RWPE1 (cell line): ENCODE results near the gene PDSS2.

Source experiments
- CTCF ChIA-PET: fragments of 350-600 bp; sonication (Branson Sonifier 250); formaldehyde crosslinking; extraction: SDS; loops from one replicate; lab custom pipeline; 2021; lab: Yijun Ruan, JAX
- POLR2A ChIA-PET: fragments of 400-600 bp; formaldehyde crosslinking; extraction: SDS; loops from one replicate; lab custom pipeline; 2020; ENCODE audit warnings: antibody characterized with exemption; ENCODE audit not compliant: low non-redundant PET; lab: Yijun Ruan, JAX
- DNase-seq: peaks from one replicate; pipeline ENCODE4 v3.0.0; 2012; ENCODE audit warnings: low spot score
- H3K27ac ChIP-seq: fragments of 450-650 bp; 2 replicates; pipeline ENCODE4 v1.5.1; 2017
- CTCF ChIP-seq: fragments of 450-650 bp; conservative IDR thresholded peaks from 2 replicates; pipeline ENCODE4 v1.5.1; 2017; ENCODE audit warnings: low read depth, mild to moderate bottlenecking

PDSS2 gene

GRCh38 chr6:107421696-107422256 is 37.6 kb downstream of the PDSS2 start:
- TF ChIP-seq CTCF = no peak
- no peak overlapping the region for H3K27ac ChIP-seq
- ChIA-PET POLR2A (no interaction called here), CTCF (no interaction called here)
- no peak for DNase-seq

GRCh38 chr6:107419733-107420132 is 39.6 kb downstream of the PDSS2 start:
- POLR2A ChIA-PET = no interaction called here
- no peak for DNase-seq
- TF ChIP-seq CTCF = no peak

GRCh38 chr6:107418118-107418517 is 41.2 kb downstream of the PDSS2 start:
- no peak for DNase-seq
- POLR2A ChIA-PET = no interaction called here
- CTCF ChIA-PET = interaction anchor here (0.7 kb wide), 1 partner anchor 185 kb away, joined by 3 read pairs; no protein-coding TSS in a partner anchor
- H3K27ac ChIP-seq = no peak overlapping the region
- TF ChIP-seq CTCF = no peak

More at GRCh38 chr6:107419733-107420132, 39.6 kb downstream of the PDSS2 start:
- CTCF ChIA-PET = no interaction called here
- no peak overlapping the region for H3K27ac ChIP-seq

- ChIA-PET POLR2A (no interaction called here), CTCF (no interaction called here)
- no peak overlapping the region for H3K27ac ChIP-seq
- no peak for DNase-seq
- no peak for TF ChIP-seq CTCF
Measured at GRCh38 chr6:107416145-107416544, 43.2 kb downstream of the PDSS2 start.

GRCh38 chr6:107413966-107414645 is 45.3 kb downstream of the PDSS2 start:
- ChIA-PET CTCF (interaction anchor here (0.6 kb wide), 1 partner anchor 139 kb away, joined by 4 read pairs; no protein-coding TSS in a partner anchor), POLR2A (no interaction called here)
- no peak overlapping the region for H3K27ac ChIP-seq
- no peak for TF ChIP-seq CTCF
- DNase-seq = no peak

GRCh38 chr6:107411161-107411560 is 48.2 kb downstream of the PDSS2 start:
- H3K27ac ChIP-seq = no peak overlapping the region
- ChIA-PET POLR2A (no interaction called here), CTCF (interaction anchor here (0.6 kb wide), 1 partner anchor 539 kb away, joined by 5 read pairs; no protein-coding TSS in a partner anchor)
- DNase-seq = no peak
- no peak for TF ChIP-seq CTCF
